SK-MEL-5 (cell line): ENCODE data around the gene TMEM98. TPM values are rescaled to one million over a fixed set of nuclear protein-coding genes. Genes with fewer than 3 reads are reported as not detected.
"Not testable (repeated sequence)": the region's sequence is repeated elsewhere in the genome, so short reads cannot be mapped to it uniquely, and the experiment has no call there.

ENCODE experiments used
- DNase-seq: peaks from one replicate; pipeline ENCODE4 v3.0.0-alpha.2; 2016; ENCODE audit warnings: low read depth, low spot score
- in situ Hi-C: cut with HindIII; loops from 2 replicates; pipeline ENCODE4 v1.10.0; 2016; ENCODE audit warnings: low sequenced_read_pairs, high pct_unique_total_duplicates, low pct_unique_long_range_greater_than_20kb
- total RNA-seq: library from RNA; depleted of rRNA; stranded (reverse); fragments of >200 nt; shearing (Covaris generic); gene quantifications from 2 replicates; pipeline ENCODE4 v1.2.3, GENCODE V29; 2014

The TMEM98 gene
- total RNA-seq, 1 experiment from 2014 or later: 86.1 TPM

DNA sequence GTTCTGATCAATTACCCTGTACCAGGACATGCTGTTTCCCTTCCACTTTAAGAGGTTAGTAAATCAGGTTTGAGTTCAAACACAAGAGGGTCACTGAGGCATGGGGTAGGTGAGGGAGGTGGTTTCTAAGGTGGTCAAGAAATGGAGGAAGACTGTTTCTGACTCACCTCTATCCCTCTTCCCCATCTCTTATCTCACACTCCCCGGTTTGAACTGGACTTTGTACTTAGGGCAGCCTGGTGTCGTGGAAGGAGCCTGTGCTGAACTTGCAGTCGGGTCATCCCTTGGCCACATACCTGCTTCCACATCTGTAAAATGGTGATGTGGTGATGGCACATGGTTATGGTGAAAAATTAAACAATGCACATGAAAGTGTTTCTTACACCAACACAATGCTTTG, 17.2 kb upstream of the TMEM98 start:
- in situ Hi-C loops: no loop called here
- DNase-seq: no peak

GRCh38 chr17:32912218-32912897, 15.6 kb upstream of the TMEM98 start:
- in situ Hi-C loops: no loop called here
- DNase-seq: peak; percentile 52

DNA sequence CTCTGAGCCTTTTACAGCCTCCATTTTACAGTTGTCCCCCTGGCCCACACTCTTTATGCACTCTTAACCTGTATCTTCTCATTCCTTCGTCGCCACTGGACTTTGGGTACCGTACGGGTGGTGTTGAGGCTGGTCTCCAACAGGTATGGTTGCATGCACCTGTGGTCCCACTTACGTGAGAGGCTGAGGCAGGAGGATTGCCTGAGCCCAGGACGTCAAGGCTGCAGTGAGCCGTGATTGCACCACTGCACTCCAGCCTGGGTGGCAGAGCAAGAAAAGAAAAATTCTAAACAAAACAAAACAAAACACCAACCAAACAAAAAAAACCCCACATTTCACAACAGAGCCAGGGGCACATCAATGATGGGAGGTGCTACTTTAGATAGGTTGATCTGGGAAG, 14.4 kb upstream of the TMEM98 start:
- no peak for DNase-seq
- in situ Hi-C loops: no loop called here

GRCh38 chr17:32914181-32914580, 13.8 kb upstream of the TMEM98 start:
- in situ Hi-C loops: no loop called here

GRCh38 chr17:32915245-32915644, 12.7 kb upstream of the TMEM98 start:
- DNase-seq: no peak
- in situ Hi-C loops: no loop called here

More at GRCh38 chr17:32914181-32914580, 13.8 kb upstream of the TMEM98 start:
- no peak for DNase-seq

DNA sequence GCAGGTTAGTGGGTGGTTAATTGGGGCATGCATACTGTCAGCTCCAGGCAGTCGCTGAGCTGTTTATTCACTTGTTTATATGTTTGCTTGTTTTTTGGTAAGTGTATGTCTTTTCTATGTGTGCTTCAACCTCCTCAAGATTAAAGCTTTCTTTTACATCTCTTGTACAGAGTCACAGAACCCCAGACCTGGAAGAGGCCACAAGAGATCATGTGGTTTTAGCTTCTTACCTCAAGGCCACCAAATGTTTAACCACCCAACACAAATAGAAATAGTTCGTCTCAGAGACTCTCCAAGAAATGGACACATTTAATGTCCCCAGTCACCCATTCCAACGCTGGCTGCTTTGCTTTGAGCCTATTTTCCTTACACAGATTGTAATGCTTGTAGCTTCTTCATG, 11.8 kb upstream of the TMEM98 start:
- in situ Hi-C loops: no loop called here
- no peak for DNase-seq

GRCh38 chr17:32917081-32917480, 10.9 kb upstream of the TMEM98 start:
- in situ Hi-C loops: no loop called here
- DNase-seq: no peak

DNA sequence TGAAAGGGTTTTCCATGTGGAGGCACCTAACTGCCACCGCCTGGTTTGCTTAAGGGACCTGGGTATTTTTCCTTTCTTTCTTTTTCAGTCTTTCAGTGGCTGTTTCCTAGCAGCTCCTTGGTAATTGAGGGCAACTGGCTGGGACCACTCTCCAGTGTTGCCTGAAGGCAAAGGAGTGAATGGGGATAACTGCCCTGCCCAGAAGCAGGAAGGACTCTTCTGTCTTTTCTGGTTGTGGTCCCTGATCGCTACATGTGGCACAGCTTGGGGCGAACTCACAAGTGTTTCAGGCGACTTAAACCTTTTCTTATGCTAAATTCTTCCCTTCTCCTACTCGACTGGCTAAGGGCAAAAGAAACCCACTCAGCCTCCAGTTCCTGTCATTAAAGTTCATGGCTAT, 10.1 kb upstream of the TMEM98 start:
- in situ Hi-C loops: no loop called here
- DNase-seq: no peak

DNA sequence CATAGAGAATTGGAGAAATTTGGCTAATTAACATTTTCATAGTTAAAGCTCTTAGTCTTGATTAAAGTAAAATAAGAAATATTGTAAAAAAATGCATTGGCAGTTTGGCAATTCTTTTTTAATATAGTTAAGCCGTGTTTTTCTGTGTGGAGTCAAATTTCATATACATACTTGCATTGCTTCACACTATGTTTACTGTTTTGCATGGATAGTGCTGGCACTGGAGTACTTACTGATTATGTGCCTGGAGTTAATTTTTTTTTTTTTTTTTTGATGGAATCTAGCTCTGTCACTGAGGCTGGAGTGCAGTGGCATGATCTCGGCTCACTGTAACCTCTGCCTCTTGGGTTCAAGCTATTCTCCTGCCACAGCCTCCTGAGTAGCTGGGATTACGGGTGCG, 8.1 kb upstream of the TMEM98 start:
- DNase-seq, in situ Hi-C loops: not testable (repeated sequence)

DNA sequence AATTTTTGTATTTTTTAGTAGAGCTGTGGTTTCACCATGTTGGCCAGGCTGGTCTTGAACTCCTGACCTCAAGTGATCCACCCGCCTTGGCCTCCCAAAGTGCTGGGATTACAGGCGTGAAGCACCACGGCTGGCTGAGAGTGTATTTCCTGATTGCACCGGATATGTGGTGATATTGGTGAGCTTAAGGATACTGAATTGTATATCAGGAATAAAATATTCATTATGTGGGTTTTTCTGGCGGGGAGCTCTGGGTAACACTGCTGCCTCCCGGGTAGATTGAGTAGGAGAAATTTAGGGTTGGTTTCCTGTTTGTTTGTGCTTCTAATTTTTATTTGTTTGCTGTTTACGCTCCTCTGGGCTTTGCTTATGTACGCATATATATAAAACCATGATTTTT, 7.7 kb upstream of the TMEM98 start:
- in situ Hi-C loops: no loop called here
- DNase-seq: no peak

- in situ Hi-C loops: no loop called here
- DNase-seq: no peak
Observed at GRCh38 chr17:32921017-32921416, 6.9 kb upstream of the TMEM98 start.

DNA sequence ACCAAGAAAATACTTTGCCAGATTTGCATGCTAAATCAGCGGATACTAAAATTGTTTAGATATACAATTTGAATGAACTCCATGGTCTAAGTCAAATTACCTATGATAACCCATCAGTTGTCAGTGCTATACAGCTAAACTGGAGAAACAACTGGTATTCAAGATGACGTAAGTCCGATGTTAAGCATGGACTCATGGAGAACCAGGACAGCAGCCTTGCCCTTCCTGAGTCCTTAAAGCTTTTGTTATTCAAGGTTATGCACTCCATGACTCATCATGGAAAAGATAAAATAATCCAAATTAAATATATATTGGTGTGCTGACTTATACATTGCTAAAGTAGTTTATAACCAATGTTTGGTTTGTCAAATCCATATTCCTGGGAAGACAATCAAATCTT, 4.0 kb upstream of the TMEM98 start:
- DNase-seq, in situ Hi-C loops: not testable (repeated sequence)

DNA sequence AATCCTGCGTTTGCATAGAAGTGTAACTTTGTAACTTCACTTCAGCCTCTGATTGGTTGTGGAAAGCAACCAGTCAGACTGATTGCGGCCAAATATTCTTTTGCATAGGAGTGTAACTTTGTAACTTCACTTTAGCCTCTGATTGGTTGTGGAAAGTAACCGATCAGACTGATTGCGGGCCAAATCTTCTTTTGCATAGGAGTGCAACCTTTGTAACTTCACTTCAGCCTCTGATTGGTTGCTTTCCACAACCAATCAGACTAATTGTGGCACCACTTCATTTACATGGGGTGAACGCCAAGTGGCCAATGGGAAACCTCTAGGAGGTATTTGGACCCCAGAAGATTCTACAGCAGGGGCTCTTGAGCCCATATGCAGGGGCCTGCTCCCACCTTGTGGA, 1.8 kb upstream of the TMEM98 start:
- no peak for DNase-seq
- in situ Hi-C loops: no loop called here

- DNase-seq, in situ Hi-C loops: not testable (repeated sequence)
Observed at GRCh38 chr17:32926789-32927188, 1.2 kb upstream of the TMEM98 start.

DNA sequence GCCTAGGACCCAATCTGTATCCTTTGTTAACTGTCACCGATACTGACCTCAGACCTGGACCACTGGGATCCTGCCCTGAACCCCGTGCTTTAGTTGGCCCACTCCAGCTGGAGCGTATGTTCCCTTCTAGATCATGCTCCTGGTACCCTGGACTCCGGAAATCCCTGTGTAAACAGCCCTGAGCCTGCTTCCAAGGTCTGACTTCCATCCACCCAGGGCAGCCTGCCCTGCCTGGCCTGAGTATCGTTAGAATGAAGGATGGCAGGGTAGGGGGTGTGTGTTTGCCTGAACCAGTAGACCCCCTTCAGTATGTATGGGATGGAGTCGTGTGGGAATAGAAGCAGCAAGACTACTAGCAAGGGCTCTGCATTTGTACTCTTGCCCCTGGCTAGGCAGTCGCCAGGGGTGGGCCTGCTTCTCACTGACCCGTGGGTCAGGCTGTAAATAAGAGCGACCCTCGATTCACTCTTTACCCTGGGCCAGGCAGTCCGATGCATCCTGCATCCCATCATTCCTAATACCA, 691 bp upstream of the TMEM98 start:
- in situ Hi-C loops: no loop called here
- DNase-seq: no peak

DNA sequence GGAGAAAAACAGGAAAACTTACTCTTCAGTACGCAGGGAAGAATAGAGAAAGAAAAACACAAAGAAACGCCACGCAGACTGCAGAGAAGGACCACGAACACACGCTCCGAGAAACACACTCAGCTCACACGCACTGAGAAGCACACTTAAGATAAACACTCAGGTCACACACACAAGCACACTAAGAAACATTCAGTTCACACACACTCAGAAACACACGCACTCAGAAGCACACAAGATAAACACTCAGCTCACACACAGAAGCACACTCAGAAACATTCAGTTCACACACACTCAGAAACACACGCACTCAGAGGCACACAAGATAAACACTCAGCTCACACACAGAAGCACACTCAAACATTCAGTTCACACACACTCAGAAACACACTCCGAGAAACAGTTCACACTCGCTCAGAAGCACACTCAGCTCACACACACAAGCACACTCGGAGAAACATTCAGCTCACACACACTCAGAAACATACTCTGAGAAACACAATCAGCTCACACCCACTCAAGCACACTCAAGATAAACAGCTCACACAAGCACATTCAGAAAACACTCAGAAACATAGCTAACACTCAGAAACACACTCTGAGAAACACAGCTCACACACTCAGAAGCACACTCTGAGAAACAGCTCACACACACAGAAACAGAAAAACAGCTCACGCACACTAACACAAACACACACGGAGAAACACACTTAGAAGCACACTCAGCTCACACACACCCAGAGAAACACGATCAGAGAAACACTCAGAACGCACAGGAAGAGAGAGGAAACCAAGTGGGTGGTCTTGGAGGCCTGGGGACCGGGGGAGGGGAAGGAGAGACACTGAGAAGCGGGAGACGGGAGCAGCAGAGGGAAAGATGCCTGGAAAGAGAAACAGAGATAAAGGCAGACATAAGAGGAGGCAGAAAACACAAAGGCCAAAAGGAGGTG, 908 bp downstream of the TMEM98 start:
- in situ Hi-C loops: no loop called here
- DNase-seq: no peak

DNA sequence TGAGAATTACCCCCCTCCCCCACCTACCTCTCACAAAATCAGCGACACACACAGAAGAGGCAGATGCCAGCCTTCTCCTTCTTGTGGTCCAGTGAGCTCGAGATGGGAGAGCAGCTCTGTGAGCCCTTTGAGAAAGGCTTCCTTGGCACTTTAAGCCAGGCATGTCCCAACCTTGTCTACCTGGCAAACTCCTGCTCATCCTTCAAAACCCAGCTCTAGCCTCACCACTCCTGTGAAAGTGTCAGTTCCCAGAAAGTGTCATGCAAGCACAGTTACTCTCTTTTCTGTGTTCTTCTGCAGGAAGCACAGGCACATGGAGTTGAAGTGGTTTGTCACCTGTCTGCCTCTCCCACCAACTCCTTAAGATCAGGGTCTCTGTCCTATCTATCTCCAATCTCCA, 1.6 kb downstream of the TMEM98 start:
- in situ Hi-C loops: no loop called here
- no peak for DNase-seq

DNA sequence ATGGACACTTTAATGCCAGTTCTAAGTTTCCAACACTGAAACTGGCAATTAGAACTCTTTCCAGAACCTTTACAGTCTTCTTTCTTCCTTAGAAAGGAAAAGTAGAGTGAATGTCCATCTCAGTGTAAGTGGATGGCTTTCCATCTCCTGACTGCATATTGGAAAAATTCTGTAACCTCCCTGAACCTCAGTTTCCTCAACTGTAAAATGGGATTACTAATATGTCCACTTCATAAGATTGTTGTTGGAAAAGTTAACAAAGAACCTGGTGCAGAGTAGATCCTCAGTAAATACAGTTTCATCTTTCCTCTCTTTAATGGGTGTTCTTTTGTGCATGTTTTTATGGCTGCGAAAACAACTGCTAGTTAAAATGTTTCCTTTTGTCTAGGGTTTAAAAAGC, 2.6 kb downstream of the TMEM98 start:
- no peak for DNase-seq
- in situ Hi-C loops: no loop called here

GRCh38 chr17:32931686-32932085, 3.7 kb downstream of the TMEM98 start:
- in situ Hi-C loops: no loop called here
- no peak for DNase-seq
